ENCODE measurements around the gene OR52E2.

DNA sequence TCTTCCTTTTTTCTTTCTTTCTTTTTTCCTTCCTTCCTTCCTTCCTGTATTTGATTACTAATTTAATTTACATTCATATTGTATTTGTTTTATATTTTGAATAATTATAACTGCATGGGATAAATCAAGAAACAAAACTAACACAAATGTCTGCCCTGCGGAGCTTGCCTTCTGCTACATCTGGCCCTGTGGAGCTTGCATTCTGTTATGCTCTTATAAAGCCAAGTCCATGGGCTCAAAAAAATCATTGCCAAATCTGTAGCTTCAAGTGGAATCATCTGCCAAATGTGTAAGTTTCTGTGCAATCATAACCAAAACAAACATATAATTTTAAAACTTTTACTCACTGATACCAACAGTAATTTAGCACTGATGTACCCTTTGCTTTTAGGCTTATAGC lies 21.1 kb downstream of the OR52E2 start:
- TF ChIP-seq, protein P1, sequence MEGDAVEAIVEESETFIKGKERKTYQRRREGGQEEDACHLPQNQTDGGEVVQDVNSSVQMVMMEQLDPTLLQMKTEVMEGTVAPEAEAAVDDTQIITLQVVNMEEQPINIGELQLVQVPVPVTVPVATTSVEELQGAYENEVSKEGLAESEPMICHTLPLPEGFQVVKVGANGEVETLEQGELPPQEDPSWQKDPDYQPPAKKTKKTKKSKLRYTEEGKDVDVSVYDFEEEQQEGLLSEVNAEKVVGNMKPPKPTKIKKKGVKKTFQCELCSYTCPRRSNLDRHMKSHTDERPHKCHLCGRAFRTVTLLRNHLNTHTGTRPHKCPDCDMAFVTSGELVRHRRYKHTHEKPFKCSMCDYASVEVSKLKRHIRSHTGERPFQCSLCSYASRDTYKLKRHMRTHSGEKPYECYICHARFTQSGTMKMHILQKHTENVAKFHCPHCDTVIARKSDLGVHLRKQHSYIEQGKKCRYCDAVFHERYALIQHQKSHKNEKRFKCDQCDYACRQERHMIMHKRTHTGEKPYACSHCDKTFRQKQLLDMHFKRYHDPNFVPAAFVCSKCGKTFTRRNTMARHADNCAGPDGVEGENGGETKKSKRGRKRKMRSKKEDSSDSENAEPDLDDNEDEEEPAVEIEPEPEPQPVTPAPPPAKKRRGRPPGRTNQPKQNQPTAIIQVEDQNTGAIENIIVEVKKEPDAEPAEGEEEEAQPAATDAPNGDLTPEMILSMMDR (IDR thresholded peaks at IDR 0.05): no peak
- no peak for TF ChIP-seq POLR2A (IDR thresholded peaks at IDR 0.05)

All from lower leg skin (tissue), 3 donors.